Measurements from ENCODE around the gene PRDM4.

PRDM4 gene

GRCh38 chr12:107780298-107780697 lies 19.4 kb upstream of the PRDM4 start:
- no peaks in the 10 kb centered on the region for H3K9me3 ChIP-seq (ENCODE audit: low read length)
- TF ChIP-seq EZH2 (IDR thresholded peaks at IDR 0.05; ENCODE audit: borderline replicate concordance, low read length) (no peak), CTCF (IDR thresholded peaks at IDR 0.05; ENCODE audit: low read length) (no peak)
- no peaks in the 10 kb centered on the region for H3F3A ChIP-seq (ENCODE audit: insufficient read depth, low read length)
- H3K27me3 ChIP-seq (ENCODE audit: insufficient read depth, low read length) = no peaks in the 10 kb centered on the region
- H3K4me3 ChIP-seq (ENCODE audit: low read depth, low read length, poor library complexity, severe bottlenecking) = no peak overlapping the region
- H3K9ac ChIP-seq (ENCODE audit: low read length) = no peak overlapping the region
- H3K36me3 ChIP-seq (ENCODE audit: insufficient read depth, low read length) = no peaks in the 10 kb centered on the region
- no peaks in the 10 kb centered on the region for H3K79me2 ChIP-seq (ENCODE audit: insufficient read depth, low read length)
- no peaks in the 10 kb centered on the region for H3K4me1 ChIP-seq (ENCODE audit: insufficient read depth, low read length, severe bottlenecking)
- H3K9me2 ChIP-seq (ENCODE audit: low read depth, low read length) = no peaks in the 10 kb centered on the region
- H3K27ac ChIP-seq (ENCODE audit: low read depth, low read length, poor library complexity, severe bottlenecking) = no peak overlapping the region
- H3K4me2 ChIP-seq (ENCODE audit: low read length) = no peak overlapping the region
- no peak overlapping the region for H2AFZ ChIP-seq (ENCODE audit: low read length)
- H4K20me1 ChIP-seq (ENCODE audit: insufficient read depth, low read length) = no peaks in the 10 kb centered on the region

GRCh38 chr12:107779077-107779831 lies 18.3 kb upstream of the PRDM4 start:
- H3K9me3 ChIP-seq (ENCODE audit: low read length) = no peaks in the 10 kb centered on the region
- no peaks in the 10 kb centered on the region for H3F3A ChIP-seq (ENCODE audit: insufficient read depth, low read length)
- H3K36me3 ChIP-seq (ENCODE audit: insufficient read depth, low read length) = no peaks in the 10 kb centered on the region
- no peaks in the 10 kb centered on the region for H3K79me2 ChIP-seq (ENCODE audit: insufficient read depth, low read length)
- H3K9ac ChIP-seq (ENCODE audit: low read length) = no peak overlapping the region
- no peaks in the 10 kb centered on the region for H3K27me3 ChIP-seq (ENCODE audit: insufficient read depth, low read length)
- H3K27ac ChIP-seq (ENCODE audit: low read depth, low read length, poor library complexity, severe bottlenecking) = no peak overlapping the region
- H3K4me3 ChIP-seq (ENCODE audit: low read depth, low read length, poor library complexity, severe bottlenecking) = no peak overlapping the region
- no peaks in the 10 kb centered on the region for H3K9me2 ChIP-seq (ENCODE audit: low read depth, low read length)
- TF ChIP-seq EZH2 (IDR thresholded peaks at IDR 0.05; ENCODE audit: borderline replicate concordance, low read length) = no peak
- no peaks in the 10 kb centered on the region for H4K20me1 ChIP-seq (ENCODE audit: insufficient read depth, low read length)
- H3K4me1 ChIP-seq (ENCODE audit: insufficient read depth, low read length, severe bottlenecking) = no peaks in the 10 kb centered on the region
- no peak overlapping the region for H3K4me2 ChIP-seq (ENCODE audit: low read length)
- H2AFZ ChIP-seq (ENCODE audit: low read length) = no peak overlapping the region

GRCh38 chr12:107778383-107779025 lies 17.6 kb upstream of the PRDM4 start:
- H3K9ac ChIP-seq (ENCODE audit: low read length) = no peak overlapping the region

More at GRCh38 chr12:107778383-107779025, 17.6 kb upstream of the PRDM4 start:
- Histone ChIP-seq H3K27ac (ENCODE audit: low read depth, low read length, poor library complexity, severe bottlenecking) (no peak overlapping the region), H3K27me3 (ENCODE audit: insufficient read depth, low read length) (no peaks in the 10 kb centered on the region), H3K79me2 (ENCODE audit: insufficient read depth, low read length) (no peaks in the 10 kb centered on the region), H3K36me3 (ENCODE audit: insufficient read depth, low read length) (no peaks in the 10 kb centered on the region), H3F3A (ENCODE audit: insufficient read depth, low read length) (no peaks in the 10 kb centered on the region), H4K20me1 (ENCODE audit: insufficient read depth, low read length) (no peaks in the 10 kb centered on the region), H2AFZ (ENCODE audit: low read length) (no peak overlapping the region), H3K4me2 (ENCODE audit: low read length) (no peak overlapping the region), H3K9me3 (ENCODE audit: low read length) (no peaks in the 10 kb centered on the region), H3K9me2 (ENCODE audit: low read depth, low read length) (no peaks in the 10 kb centered on the region), H3K4me1 (ENCODE audit: insufficient read depth, low read length, severe bottlenecking) (no peaks in the 10 kb centered on the region), H3K4me3 (ENCODE audit: low read depth, low read length, poor library complexity, severe bottlenecking) (no peak overlapping the region)
- TF ChIP-seq CTCF (IDR thresholded peaks at IDR 0.05; ENCODE audit: low read length) (no peak), EZH2 (IDR thresholded peaks at IDR 0.05; ENCODE audit: borderline replicate concordance, low read length) (no peak)

Measured in OCI-LY1 (cell line).